GM19455 (cell line): Measurements from ENCODE around the gene SLC44A1.

Experiments used
- ATAC-seq: cut with Tn5 transposase; IDR thresholded peaks from one replicate; pipeline ENCODE4 v1.9.1; 2021; ENCODE audit not compliant: unreplicated experiment

The SLC44A1 gene

DNA sequence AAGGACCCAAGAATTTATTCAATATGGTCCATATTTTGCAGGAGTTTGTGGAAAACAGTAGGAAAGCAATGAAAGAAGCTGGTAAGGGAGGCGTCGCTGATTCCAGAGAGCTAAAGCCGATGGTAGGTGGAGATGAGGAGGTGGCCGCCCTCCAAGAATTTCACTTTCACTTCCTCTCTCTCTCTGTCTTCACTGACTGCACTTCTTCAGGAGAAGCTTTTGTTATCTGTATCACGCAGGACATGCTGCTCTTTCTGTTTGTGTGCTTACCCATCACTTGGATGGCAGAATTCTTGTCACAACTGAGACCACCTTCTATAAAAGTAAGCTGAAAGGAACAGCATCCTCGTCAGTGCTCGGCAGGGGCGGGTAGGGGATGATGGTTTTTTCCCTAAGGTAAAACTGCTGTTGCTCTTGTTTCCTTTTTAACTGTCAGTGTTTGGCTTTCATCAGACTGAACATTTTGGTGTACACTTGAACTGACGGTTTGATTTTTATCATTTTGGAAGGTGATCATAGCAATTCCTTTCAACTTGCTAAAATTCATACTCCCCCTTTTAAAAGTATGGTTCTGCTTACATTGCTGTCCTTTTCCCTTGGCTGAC lies 141.0 kb downstream of the SLC44A1 start:
- peak; percentile 99 for ATAC-seq

GRCh38 chr9:105389796-105390195 lies 145.3 kb downstream of the SLC44A1 start:
- no peak for ATAC-seq

GRCh38 chr9:105390871-105391270 lies 146.4 kb downstream of the SLC44A1 start:
- ATAC-seq = no peak

DNA sequence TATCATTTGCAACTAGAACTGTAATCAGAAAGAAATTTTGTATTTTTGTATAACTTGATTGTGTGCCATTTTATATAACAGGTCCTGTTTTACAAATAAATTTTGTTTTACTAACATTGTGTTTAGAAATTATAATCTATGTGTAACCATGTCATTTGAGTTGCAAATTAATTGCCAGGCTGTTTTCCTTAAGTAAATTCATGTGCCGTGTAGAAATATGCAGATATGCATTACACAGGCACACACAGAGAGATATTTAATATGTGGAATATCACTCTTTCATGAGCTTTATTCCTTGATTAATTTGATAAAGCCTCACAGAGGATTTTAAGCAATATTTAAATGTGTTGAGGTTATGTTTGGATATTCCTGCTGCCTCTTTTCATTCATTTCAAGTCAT lies 146.8 kb downstream of the SLC44A1 start:
- no peak for ATAC-seq

GRCh38 chr9:105392531-105392930 lies 148.1 kb downstream of the SLC44A1 start:
- ATAC-seq = no peak

- no peak for ATAC-seq
Observed at GRCh38 chr9:105393576-105394344, 149.3 kb downstream of the SLC44A1 start.

- ATAC-seq = no peak
Observed at GRCh38 chr9:105396441-105396840, 152.0 kb downstream of the SLC44A1 start.

GRCh38 chr9:105396901-105397300 lies 152.4 kb downstream of the SLC44A1 start:
- no peak for ATAC-seq

DNA sequence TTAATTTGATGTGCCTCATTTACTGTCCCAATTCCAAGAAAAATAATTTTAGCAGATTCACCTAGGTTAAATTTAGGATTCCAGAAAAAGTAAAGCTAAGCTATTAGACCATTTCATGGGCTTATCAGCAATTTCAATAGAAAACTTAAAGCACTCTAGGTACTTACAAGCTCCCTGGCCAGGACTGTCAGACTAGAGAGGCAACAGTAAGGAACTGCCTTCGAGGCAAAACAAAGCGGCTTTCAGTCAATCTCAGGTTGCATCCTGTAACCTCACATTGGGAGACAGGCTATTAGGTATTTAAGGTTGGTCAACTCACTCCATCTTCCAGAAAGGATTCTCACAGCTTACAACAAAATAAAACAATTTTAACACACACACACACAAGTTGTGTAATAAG lies 154.7 kb downstream of the SLC44A1 start:
- no peak for ATAC-seq

DNA sequence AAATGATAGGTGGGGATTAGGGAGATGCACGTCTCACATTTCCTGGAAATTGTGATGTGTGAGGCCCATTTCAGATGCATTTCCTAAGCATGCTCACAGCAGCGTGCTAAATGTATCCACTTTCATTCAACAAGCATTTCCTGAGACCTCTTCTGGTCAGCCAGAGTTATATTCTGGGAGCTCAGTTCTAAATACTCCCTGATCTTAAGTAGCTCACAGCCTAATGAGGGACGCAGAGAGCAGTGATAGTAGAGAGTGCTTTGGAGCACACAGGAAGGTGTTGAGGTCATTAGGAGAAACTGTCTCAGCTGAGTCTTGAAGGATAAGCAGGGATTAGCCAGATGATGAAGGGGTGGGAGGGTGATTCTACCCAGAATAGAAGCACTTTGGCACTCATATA lies 157.2 kb downstream of the SLC44A1 start:
- no peak for ATAC-seq

DNA sequence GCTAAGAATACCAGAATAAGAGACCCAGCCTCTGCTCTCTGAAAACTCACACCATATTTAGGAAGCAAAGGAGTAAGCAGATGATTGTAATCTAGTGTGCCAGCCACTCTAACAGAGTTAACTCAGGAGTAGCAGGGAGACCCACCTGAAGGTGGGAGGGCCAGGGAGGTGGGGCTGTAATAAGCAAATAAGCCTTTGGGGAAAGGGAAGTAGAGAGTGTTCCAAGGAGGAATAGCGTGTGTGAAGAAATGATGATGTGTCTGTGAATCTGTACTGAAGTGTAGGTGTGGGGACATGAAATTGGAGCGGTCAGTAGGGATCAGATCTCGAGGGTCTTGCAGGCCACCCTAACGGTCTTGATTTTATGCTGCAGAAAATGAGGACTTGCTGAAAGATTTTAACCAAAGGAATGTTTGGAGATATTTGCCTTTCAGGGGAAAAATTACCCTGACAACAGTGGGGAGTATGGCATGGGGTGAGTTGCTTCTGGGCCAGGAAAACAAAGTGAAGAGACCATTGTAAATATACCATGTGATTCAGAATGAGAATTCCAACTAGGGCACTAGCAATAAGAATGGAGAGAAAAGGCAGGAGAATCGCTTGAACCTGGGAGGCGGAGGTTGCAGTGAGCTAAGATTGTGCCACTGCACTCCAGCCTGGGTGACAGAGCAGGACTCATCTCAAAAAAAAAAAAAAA lies 159.2 kb downstream of the SLC44A1 start:
- no peak for ATAC-seq

DNA sequence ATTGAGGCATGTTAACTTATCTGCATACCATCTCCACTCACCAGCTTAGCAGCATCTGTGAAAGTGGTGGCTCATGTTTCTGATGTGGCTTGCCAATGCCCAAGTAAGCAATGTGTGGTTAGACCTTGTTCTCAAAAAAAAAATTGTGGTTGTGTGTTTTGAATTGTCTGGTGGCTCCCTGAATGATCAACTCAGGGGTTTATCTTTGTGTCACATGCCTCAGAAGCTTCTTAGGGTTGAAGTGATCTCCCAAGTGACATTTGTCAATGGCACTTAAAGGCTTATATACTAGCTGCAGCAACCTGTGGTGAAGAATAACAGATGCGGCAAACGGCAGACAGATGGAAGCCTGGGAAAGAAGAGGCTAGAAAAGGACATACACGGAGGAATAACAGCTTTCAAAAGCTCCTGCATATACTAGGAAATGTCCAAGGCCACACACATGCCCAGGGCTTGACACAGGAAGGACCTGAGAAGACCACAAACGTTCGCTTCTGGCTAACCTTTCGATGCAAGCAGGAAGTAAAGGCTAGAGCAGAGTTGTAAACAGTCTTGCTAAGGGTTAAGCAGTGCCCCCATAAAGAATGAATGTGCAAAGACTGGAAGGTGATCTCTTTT lies 161.2 kb downstream of the SLC44A1 start:
- ATAC-seq = peak; percentile 75

DNA sequence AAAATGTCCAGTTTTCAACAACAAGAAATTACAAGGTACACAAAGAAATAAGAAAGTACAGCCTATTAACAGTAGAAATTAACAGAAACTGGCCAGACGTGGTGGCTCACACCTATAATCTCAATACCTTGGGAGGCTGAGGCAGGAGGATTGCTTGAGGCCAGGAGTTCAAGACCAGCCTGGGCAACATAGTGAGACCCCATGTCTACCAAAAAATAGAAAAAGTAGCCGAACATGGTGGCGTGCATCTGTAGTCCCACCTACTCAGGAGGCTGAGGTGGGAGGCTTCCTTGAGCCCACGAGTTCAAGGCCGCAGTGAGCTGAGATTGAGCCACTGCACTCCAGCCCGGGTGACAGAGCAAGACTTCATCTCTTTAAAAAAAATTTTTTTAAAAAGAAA lies 161.9 kb downstream of the SLC44A1 start:
- ATAC-seq = no peak

DNA sequence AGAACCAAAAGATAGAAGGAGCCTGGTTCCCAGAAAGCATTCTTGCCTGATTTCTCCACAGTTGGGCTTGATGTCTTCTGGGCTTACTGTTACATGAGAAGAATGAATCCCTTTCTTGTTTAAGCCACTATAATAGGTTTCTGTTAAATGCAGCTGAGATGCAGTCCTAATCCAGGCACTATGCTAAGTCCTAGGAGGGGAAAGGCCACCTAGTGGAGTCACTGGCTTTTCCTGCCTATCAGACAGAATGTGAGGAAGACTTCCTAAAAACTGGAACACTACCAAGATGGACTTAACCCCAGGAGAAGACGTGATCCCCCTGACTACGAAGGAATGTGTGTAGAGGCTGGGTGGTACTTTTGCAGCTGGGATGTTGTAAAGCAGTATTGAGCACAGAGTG lies 169.1 kb downstream of the SLC44A1 start:
- no peak for ATAC-seq

GRCh38 chr9:105414947-105415661 lies 170.7 kb downstream of the SLC44A1 start:
- ATAC-seq = peak; percentile 82

DNA sequence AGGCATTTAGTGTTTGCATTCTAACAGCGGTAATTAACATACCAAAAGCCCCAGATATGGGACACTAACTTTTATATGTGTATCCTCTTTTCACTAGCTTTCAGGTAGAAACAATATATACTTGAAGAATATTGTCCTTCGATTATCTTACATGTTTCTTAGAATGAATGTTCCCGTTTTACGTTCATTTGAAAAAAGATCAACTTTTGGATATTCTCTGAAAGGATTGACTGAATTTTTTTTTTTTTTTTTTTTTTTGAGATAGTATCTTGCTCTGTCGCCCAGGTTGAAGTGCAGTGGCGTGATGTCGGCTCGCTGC lies 171.2 kb downstream of the SLC44A1 start:
- no peak for ATAC-seq

DNA sequence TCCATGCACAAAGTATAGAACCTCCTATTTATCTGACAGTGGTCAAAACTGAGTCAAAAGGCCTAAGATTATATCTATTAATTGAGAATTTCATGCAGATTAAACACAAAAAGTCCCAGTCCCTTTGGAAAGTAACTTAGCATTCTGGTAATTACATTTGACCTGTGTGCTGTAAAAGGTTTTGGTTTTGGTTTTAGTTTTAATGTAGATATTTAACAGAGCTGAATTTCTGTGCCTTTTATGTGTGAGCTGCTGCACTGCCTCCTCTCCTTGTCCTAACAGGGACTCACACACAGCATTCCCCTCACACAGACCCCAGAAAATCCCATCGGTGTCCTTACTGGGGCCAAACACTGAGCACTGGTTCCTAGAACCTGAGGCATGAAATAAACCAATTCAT lies 172.4 kb downstream of the SLC44A1 start:
- no peak for ATAC-seq

DNA sequence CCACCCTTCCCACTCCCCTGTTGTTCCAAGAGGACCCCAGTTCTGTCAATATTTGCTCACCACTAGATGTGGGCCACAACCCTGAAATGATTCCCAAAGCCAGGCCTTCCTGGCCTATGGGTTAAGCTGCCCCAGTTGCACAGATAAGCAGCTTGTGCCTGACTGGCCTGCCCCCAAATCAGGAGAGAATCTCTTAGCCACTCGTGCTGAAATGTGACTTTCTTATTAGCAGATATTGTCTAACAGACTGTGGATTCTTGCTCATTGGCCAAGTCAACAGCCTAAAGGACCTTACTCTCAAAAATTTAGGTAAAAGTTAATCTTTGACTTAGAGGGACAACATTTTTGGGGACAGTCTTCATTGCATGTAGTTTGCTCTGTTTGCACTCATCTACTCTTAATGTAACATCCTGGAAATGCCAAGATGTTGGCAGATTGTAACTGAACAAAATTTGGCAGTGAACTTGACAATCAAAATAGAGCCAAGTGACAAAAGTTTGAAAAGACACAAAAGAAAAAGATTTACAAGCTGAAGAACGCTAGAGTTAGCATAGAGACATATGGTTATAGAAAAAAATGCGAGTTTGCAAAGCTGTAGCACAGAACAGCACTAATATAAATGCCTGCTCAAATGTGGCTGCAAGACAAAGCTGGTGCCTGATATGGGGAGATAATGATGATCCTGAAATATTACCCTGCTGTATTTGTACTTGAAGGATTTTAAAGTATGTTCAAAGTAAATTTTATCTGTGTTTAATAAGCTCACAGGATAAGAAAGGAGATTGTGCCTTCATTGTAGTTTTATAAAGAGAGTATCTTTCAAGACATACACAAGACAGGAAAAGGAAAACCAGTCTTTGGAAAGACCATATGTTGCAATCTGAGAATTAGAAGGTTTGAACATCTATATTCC lies 174.4 kb downstream of the SLC44A1 start:
- no peak for ATAC-seq

- ATAC-seq = no peak
Observed at GRCh38 chr9:105419816-105420597, 175.6 kb downstream of the SLC44A1 start.
